Epithelial cell of proximal tubule (primary cell): ENCODE data around the gene UNC13C. TPM values are rescaled to one million over a fixed set of nuclear protein-coding genes. Genes with fewer than 3 reads are reported as not detected.

Source experiments
- DNase-seq: peaks from one replicate; pipeline ENCODE4 v3.0.0-alpha.2; 2011; ENCODE audit warnings: low read depth
- H3K4me3 ChIP-seq: 2 replicates; pipeline ENCODE4 v1.5.1; 2011; ENCODE audit warnings: low read depth, mild to moderate bottlenecking, low read length
- total RNA-seq: library from RNA; depleted of rRNA; stranded (reverse); fragments of >200 nt; gene quantifications from 2 replicates; pipeline ENCODE4 v1.2.3, GENCODE V29; 2015
- TF ChIP-seq, protein P1 (sequence below): conservative IDR thresholded peaks from 2 replicates; pipeline ENCODE4 v1.5.1; 2012; ENCODE audit warnings: low read depth, mild to moderate bottlenecking, low read length

The UNC13C gene
- total RNA-seq, 1 donor from 2014 or later = 0.06 TPM

DNA sequence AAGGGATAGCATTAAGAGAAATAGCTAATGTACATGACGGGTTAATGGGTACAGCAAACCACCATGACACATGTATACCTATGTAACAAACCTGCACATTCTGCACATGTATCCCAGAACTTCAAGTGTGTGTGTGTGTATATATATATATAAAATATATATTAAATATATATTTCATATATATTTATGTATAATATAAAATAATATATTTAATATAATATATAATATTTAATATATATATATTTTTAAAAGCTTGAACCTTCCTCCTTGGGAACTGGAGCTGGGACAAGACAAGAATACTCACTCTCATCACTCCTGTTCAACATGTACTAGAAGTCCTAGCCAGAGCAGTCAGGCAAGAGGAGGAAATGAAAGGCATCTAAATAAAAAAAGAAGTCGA, 149.3 kb downstream of the UNC13C start:
- no peak overlapping the region for H3K4me3 ChIP-seq
- no peak for DNase-seq
- TF ChIP-seq, protein P1, sequence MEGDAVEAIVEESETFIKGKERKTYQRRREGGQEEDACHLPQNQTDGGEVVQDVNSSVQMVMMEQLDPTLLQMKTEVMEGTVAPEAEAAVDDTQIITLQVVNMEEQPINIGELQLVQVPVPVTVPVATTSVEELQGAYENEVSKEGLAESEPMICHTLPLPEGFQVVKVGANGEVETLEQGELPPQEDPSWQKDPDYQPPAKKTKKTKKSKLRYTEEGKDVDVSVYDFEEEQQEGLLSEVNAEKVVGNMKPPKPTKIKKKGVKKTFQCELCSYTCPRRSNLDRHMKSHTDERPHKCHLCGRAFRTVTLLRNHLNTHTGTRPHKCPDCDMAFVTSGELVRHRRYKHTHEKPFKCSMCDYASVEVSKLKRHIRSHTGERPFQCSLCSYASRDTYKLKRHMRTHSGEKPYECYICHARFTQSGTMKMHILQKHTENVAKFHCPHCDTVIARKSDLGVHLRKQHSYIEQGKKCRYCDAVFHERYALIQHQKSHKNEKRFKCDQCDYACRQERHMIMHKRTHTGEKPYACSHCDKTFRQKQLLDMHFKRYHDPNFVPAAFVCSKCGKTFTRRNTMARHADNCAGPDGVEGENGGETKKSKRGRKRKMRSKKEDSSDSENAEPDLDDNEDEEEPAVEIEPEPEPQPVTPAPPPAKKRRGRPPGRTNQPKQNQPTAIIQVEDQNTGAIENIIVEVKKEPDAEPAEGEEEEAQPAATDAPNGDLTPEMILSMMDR = no peak

DNA sequence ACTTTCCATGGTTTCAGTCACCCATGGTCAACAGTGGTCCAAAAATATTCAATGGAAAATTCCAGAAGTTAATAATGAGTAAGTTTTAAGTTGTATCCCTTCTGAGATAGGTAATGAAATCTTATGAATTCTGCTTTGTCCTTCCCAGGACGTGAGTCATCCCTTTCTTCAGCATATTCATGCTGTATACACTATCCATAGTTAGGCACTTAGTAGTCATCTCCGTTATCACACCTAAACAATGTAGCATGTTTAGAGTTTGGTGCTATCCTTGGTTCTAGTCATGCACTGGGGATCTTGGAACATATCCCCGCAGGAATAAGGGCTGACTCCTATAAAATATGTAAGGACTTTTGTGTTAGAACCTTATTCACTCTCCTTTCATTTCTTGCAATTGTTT, 153.2 kb downstream of the UNC13C start:
- DNase-seq = no peak
- TF ChIP-seq, protein P1 = no peak

GRCh38 chr15:54149115-54149531, 170.9 kb downstream of the UNC13C start:
- no peak for DNase-seq
- TF ChIP-seq, protein P1 = no peak
- no peak overlapping the region for H3K4me3 ChIP-seq

More for the DNA sequence above, 153.2 kb downstream of the UNC13C start:
- H3K4me3 ChIP-seq = no peak overlapping the region

DNA sequence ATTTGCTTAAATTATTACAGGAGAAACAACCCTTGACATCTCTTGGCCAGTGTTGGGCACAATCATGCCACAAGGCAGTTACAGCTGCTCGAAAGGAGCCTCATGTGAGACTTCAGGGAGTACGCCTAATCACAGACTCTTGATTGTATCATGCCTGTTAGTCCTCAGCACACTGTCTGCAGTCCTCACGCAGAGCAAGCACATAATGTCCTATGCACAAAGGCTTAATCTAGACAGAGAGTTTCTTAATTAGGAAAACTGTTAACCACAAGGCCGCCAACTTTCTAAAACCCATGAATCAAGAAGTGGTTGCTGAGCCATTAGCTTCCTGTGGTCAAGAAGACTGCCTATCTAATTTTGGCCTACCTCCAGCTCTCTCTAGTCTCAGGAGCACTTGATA, 172.0 kb downstream of the UNC13C start:
- DNase-seq = peak; percentile 23
- no peak overlapping the region for H3K4me3 ChIP-seq
- TF ChIP-seq, protein P1 = no peak

DNA sequence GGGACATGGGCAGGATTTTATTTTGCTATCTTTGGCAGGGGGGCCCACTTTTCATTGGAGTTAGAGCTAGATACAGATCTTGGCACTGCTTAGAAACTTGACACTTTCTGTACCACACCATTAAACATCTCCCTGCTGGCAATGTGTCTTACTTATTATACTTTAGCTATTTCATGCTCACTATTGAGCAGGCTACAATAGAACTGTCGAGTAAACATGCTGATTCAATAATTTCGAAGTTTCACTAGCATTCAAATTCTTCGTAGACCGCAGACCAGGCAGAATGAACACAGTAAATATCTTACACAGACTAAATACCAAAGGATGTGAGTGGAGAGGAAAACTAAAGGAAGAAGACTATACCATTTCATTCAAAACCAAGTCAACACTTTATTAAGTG, 180.8 kb downstream of the UNC13C start:
- TF ChIP-seq, protein P1 = no peak
- H3K4me3 ChIP-seq = no peak overlapping the region
- no peak for DNase-seq

- TF ChIP-seq, protein P1 = no peak
- H3K4me3 ChIP-seq = no peak overlapping the region
- DNase-seq = no peak
Observed at GRCh38 chr15:54187325-54187724, 209.1 kb downstream of the UNC13C start.

DNA sequence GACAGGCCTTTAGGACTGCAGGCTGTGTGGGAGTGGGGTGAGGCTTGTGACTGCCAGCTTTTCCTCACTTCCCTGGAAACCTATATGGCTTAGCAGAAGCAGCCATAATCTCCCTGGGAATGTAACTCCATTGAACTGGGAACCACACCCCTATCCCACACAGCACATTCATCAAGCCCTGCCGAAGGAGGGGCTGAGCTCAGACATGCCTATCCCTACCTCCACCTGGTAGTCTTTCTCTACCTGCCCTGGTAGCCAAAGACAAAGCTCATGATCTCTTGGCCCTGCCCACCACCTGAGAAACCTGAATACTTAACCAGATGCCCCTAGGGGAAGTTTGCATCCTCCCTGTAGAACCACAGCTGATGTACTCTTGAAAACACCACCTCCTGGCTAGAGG, 219.8 kb downstream of the UNC13C start:
- TF ChIP-seq, protein P1 = no peak
- H3K4me3 ChIP-seq = no peak overlapping the region
- DNase-seq = no peak
